Coronary artery (tissue), 2 donors: ENCODE results near the gene ADARB2.

ENCODE experiments used
- DNase-seq: peaks from one replicate; pipeline ENCODE4 v3.0.0-alpha.2; 2017; ENCODE audit warnings: low spot score
- H3K27ac ChIP-seq, 2 donors: fragments of 200-600 bp; sonication (generic); one replicate each; pipeline ENCODE4 v1.5.1; 2016 to 2019
- H3K4me3 ChIP-seq: fragments of 200-600 bp; sonication (generic); 2 replicates; pipeline ENCODE4 v1.5.1; 2016; ENCODE audit warnings: mild to moderate bottlenecking, moderate library complexity
- CTCF ChIP-seq: fragments of 200-600 bp; sonication (generic); IDR thresholded peaks from one replicate; pipeline ENCODE4 v1.5.1; 2019; ENCODE audit warnings: antibody characterized with exemption

Gene ADARB2

DNA sequence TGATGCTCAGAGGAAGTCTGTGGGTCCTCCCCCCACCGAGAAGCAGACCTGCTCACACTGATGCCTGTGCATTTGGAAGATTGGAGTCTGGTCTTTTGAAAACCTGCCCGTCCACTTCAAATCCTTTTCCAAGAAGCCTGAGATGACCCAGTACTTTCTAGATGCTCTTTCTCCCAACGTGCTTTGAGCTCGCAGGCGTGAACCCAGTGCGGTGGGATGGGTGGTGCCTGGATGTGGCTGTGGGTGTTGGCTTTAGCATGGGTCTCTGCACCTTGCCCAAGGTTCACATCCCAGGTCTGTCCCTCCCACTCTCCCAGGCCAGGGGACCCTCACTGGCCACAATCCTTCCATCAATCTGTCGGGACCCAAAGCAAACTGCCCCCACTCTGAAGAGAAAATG is 170.2 kb downstream of the ADARB2 start:
- Histone ChIP-seq H3K4me3 (no peak overlapping the region), H3K27ac (no peak overlapping the region)
- no peak for DNase-seq
- TF ChIP-seq CTCF: no peak

DNA sequence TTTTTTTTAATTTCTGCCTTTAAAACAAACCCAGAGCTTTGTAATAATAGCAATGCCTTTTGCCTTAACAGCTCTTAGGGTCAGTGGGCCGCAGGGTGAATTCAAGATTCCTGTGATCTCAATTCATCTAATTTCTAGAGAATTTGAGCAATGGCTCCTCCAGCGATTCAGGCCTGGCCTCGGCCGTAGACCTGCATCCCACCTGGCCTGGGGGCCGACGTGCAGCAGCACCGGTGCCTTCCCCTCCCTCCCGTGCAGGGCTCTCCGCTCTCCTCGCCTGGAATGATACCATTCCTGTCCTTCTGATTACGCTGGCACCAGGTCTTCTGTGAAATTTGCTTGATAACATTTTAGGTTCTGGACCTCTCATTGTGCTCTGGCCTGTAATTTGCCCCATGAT is 172.5 kb downstream of the ADARB2 start:
- DNase-seq: no peak
- H3K27ac ChIP-seq: no peak overlapping the region
- TF ChIP-seq CTCF: no peak
- no peak overlapping the region for H3K4me3 ChIP-seq

DNA sequence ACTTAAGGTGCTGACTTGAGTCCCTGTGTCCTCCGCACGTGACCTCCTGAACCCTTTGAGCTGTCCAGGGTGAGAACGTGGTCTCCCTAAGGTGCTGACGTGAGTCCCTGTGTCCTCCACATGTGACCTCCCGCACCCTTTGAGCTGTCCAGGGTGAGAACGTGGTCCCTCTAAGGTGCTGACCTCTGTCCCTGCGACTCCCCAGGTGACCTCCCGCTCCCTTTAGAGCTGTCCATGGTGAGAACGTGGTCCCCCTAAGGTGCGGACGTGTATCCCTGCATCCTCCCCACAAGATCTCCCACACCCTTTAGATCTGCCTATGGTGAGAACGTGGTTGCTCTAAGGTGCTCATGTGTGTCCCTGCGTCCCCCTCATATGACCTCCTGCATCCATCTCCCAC is 174.3 kb downstream of the ADARB2 start:
- DNase-seq: no peak
- H3K4me3 ChIP-seq: no peak overlapping the region
- H3K27ac ChIP-seq: no peak overlapping the region
- TF ChIP-seq CTCF: no peak

DNA sequence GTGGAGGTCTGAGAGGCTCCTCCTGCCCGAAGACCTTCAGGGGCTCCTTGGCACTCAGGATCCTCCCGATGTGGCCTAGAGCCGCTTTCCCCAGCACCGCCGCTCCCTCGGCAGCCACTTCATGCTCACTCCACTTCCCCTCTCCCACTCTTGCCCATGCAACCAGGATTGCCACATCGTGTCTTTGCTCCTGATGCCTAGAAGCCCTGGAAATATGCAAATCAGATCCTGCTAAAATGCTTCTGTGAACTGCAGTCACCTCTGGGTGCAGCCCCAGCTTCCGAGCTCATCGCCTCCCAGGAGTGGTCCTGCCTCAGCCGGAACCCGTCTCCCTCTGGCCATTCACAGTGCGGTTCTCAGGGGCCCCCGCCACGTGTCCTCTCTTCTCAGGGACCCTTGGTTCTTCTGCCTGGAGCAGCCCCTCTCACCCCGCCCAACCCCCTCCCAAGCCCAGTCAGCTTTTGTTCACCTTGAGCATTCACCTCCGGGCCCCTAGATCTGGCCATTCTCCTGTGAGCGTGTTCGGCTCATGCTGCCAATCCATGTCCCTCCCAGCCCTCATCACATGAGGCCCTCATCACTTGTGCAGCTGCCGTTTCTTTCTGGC is 175.5 kb downstream of the ADARB2 start:
- DNase-seq: no peak
- TF ChIP-seq CTCF: no peak
- Histone ChIP-seq H3K27ac (no peak overlapping the region), H3K4me3 (no peak overlapping the region)

- no peak overlapping the region for H3K4me3 ChIP-seq
- DNase-seq: no peak
- no peak for TF ChIP-seq CTCF
- no peak overlapping the region for H3K27ac ChIP-seq
Observed at GRCh38 chr10:1560535-1561192, 176.7 kb downstream of the ADARB2 start.

DNA sequence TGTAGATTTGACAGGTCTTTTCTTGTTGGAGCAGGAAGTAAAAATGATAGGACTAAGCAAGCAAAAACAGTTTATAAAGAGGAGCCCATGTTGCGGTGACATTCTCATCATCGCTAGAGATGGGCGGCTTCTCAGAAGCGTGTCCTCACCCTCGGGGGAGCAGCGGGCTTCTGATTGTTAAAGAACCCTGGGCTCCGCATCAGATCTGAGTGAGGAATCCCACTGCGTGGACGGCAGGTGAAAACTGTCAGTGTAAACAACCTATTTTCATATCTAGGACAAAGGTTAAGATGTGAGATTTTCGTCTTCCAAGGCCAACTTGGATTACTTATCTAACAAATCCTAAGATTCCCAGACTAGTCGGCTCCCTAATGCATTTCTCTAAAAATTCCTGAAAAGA is 177.6 kb downstream of the ADARB2 start:
- DNase-seq: no peak
- no peak overlapping the region for H3K4me3 ChIP-seq
- TF ChIP-seq CTCF: no peak
- H3K27ac ChIP-seq: no peak overlapping the region

GRCh38 chr10:1559311-1559710 is 178.0 kb downstream of the ADARB2 start:
- Histone ChIP-seq H3K4me3 (no peak overlapping the region), H3K27ac (no peak overlapping the region)
- TF ChIP-seq CTCF: no peak
- no peak for DNase-seq
